ENCODE results near the gene SZT2. TPM values are rescaled to one million over a fixed set of nuclear protein-coding genes. Genes with fewer than 3 reads are reported as not detected.

Gene SZT2
- total RNA-seq, 1 experiment from 2014 or later, result 12.2 TPM

GRCh38 chr1:43443197-43443946 is 53.7 kb downstream of the SZT2 start:
- H3K36me3 ChIP-seq (replicated peaks; ENCODE audit: control insufficient read depth, insufficient read depth, low read length), result peaks cover 24% of the 10 kb centered on the region
- no peaks in the 10 kb centered on the region for H3K27me3 ChIP-seq (ENCODE audit: control insufficient read depth, insufficient read depth, low read length)
- DNase-seq, result peak; percentile 37
- no peak overlapping the region for H3K4me3 ChIP-seq (ENCODE audit: insufficient read depth, low read depth, low read length)

DNA sequence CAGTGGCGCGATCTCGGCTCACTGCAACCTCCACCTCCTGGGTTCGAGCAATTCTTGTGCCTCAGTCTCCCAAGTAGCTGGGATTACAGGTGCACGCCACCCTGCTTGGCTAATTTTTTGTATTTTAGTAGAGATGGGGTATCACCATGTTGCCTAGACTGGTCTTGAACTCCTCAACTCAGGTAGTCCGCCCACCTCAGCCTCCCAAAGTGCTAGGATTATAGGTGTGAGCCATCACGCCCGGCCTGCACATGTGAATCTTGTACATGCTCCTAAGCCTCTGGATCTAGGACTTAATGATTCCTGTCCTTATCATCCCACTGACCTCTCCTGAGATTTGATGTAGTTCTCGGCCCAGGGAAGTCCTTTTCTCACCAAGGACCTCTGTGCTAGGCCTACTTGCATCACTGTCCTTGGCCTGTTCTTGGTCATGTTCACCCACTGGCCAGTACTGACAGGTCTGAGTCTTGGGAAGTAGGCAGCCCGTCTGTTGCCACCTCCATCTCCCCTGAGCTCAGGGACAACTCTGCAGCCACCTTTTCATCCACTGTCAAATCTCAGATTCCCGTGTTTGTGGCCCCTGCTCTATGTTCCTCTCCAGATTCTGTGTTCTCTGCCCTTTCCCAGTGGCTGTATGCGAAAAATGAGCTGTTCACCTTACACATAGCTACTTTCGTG is 54.6 kb downstream of the SZT2 start:
- DNase-seq, result peak; percentile 12
- Histone ChIP-seq H3K36me3 (replicated peaks; ENCODE audit: control insufficient read depth, insufficient read depth, low read length) (peaks cover 29% of the 10 kb centered on the region), H3K27me3 (ENCODE audit: control insufficient read depth, insufficient read depth, low read length) (no peaks in the 10 kb centered on the region), H3K4me3 (ENCODE audit: insufficient read depth, low read depth, low read length) (no peak overlapping the region)

- DNase-seq, result peak; percentile 68
- Histone ChIP-seq H3K27me3 (ENCODE audit: control insufficient read depth, insufficient read depth, low read length) (no peaks in the 10 kb centered on the region), H3K4me3 (ENCODE audit: insufficient read depth, low read depth, low read length) (no peak overlapping the region), H3K36me3 (replicated peaks; ENCODE audit: control insufficient read depth, insufficient read depth, low read length) (peaks cover 33% of the 10 kb centered on the region)
Measured at GRCh38 chr1:43444836-43445235, 55.1 kb downstream of the SZT2 start.

GRCh38 chr1:43445606-43446387 is 56.1 kb downstream of the SZT2 start:
- no peak overlapping the region for H3K4me3 ChIP-seq (ENCODE audit: insufficient read depth, low read depth, low read length)
- peaks cover 35% of the 10 kb centered on the region for H3K36me3 ChIP-seq (replicated peaks; ENCODE audit: control insufficient read depth, insufficient read depth, low read length)
- no peaks in the 10 kb centered on the region for H3K27me3 ChIP-seq (ENCODE audit: control insufficient read depth, insufficient read depth, low read length)
- no peak for DNase-seq

DNA sequence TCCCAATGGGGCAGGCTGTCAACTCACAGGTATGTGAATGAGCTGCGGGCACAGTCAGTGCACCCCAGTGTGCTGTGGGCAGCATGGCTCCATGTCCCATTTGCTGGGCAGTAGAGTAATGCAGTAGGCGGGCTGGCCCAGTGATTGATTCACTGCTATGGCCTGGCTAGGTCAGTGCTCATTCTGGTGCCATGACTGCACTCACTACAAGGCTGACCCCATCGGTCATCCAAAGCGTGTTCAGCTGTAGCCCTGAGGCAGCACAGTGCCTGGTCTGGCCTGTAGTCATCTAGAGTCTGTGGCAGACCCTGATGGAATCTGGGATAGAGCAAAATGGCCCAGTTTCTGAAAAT is 56.7 kb downstream of the SZT2 start:
- DNase-seq, result no peak
- Histone ChIP-seq H3K27me3 (ENCODE audit: control insufficient read depth, insufficient read depth, low read length) (no peaks in the 10 kb centered on the region), H3K36me3 (replicated peaks; ENCODE audit: control insufficient read depth, insufficient read depth, low read length) (peaks cover 37% of the 10 kb centered on the region), H3K4me3 (ENCODE audit: insufficient read depth, low read depth, low read length) (no peak overlapping the region)

GRCh38 chr1:43446881-43447835 is 57.5 kb downstream of the SZT2 start:
- H3K27me3 ChIP-seq (ENCODE audit: control insufficient read depth, insufficient read depth, low read length), result no peaks in the 10 kb centered on the region
- peaks cover 42% of the 10 kb centered on the region for H3K36me3 ChIP-seq (replicated peaks; ENCODE audit: control insufficient read depth, insufficient read depth, low read length)
- DNase-seq, result no peak
- H3K4me3 ChIP-seq (ENCODE audit: insufficient read depth, low read depth, low read length), result no peak overlapping the region

GRCh38 chr1:43447891-43448708 is 58.4 kb downstream of the SZT2 start:
- no peaks in the 10 kb centered on the region for H3K27me3 ChIP-seq (ENCODE audit: control insufficient read depth, insufficient read depth, low read length)
- no peak for DNase-seq
- peaks cover 40% of the 10 kb centered on the region for H3K36me3 ChIP-seq (replicated peaks; ENCODE audit: control insufficient read depth, insufficient read depth, low read length)
- H3K4me3 ChIP-seq (ENCODE audit: insufficient read depth, low read depth, low read length), result no peak overlapping the region

DNA sequence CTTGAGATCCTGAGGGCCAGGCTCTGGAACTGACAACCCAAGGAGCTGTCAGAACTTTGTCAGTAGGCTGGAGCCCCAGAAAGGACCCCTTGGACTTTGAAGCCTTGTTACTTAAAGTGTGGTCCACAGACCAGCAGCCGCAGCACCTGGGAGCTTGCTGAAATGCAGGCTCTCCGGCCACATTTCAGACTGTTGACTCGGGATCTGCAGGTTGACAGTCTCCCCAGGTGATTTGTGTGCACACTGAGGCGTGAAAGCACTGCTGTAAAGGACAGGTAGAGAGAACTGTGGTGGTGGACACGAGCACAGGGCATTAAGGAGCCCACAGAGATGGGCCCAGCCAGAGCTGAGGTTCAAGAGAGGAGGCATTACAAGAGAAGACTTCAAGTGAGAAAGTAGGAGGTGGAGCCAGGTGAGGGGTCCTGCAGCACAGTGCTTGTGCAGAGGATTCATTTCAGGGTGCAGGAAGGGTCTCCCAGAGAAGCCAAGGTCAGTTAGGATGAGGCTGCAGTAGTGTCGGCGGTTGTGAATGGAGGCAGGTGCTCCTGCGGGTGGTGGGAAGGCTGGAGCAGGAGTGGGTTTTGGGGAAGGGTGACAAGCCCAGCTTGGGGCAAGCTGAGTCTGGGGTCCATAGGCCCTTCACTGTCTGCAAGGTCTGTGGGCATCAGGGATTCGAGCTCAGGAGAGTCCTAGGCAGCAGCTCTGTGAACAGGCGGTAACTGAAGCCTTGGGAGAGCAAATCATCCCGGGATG is 59.4 kb downstream of the SZT2 start:
- Histone ChIP-seq H3K36me3 (replicated peaks; ENCODE audit: control insufficient read depth, insufficient read depth, low read length) (peaks cover 38% of the 10 kb centered on the region), H3K27me3 (ENCODE audit: control insufficient read depth, insufficient read depth, low read length) (no peaks in the 10 kb centered on the region), H3K4me3 (ENCODE audit: insufficient read depth, low read depth, low read length) (no peak overlapping the region)
- peak; percentile 5 for DNase-seq

DNA sequence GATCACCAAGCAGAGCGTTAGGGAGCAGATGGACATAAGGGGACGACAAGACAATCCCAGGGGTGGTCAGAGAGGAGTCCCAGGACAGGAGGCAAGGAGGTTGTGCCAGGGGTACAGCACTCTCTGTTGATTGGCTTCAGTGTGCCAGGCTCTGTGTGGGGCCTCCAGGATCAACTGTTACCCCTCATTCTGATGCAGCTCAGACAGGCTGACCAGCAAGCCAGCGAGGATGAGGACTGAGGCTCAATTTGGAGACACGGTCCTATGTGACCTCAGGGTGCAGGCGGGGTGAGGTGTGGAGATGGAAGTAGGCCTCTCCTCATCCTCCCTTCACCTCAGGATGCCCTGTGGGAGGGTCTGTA is 60.0 kb downstream of the SZT2 start:
- peaks cover 38% of the 10 kb centered on the region for H3K36me3 ChIP-seq (replicated peaks; ENCODE audit: control insufficient read depth, insufficient read depth, low read length)
- DNase-seq, result no peak
- H3K4me3 ChIP-seq (ENCODE audit: insufficient read depth, low read depth, low read length), result no peak overlapping the region

GRCh38 chr1:43450251-43450941 is 60.7 kb downstream of the SZT2 start:
- Histone ChIP-seq H3K27me3 (ENCODE audit: control insufficient read depth, insufficient read depth, low read length) (no peaks in the 10 kb centered on the region), H3K4me3 (ENCODE audit: insufficient read depth, low read depth, low read length) (no peak overlapping the region), H3K36me3 (replicated peaks; ENCODE audit: control insufficient read depth, insufficient read depth, low read length) (peaks cover 38% of the 10 kb centered on the region)
- no peak for DNase-seq

More for the DNA sequence above, 60.0 kb downstream of the SZT2 start:
- no peaks in the 10 kb centered on the region for H3K27me3 ChIP-seq (ENCODE audit: control insufficient read depth, insufficient read depth, low read length)

- no peak for DNase-seq
- H3K36me3 ChIP-seq (replicated peaks; ENCODE audit: control insufficient read depth, insufficient read depth, low read length), result peaks cover 36% of the 10 kb centered on the region
- no peak overlapping the region for H3K4me3 ChIP-seq (ENCODE audit: insufficient read depth, low read depth, low read length)
- no peaks in the 10 kb centered on the region for H3K27me3 ChIP-seq (ENCODE audit: control insufficient read depth, insufficient read depth, low read length)
Measured at GRCh38 chr1:43451157-43451591, 61.5 kb downstream of the SZT2 start.

- peaks cover 30% of the 10 kb centered on the region for H3K36me3 ChIP-seq (replicated peaks; ENCODE audit: control insufficient read depth, insufficient read depth, low read length)
- H3K27me3 ChIP-seq (ENCODE audit: control insufficient read depth, insufficient read depth, low read length), result no peaks in the 10 kb centered on the region
- H3K4me3 ChIP-seq (ENCODE audit: insufficient read depth, low read depth, low read length), result no peak overlapping the region
- no peak for DNase-seq
Measured at GRCh38 chr1:43451701-43452532, 62.2 kb downstream of the SZT2 start.

All from H7 (cell line).